Liver (tissue), 9 donors: Measurements from ENCODE around the gene PLEKHA6. TPM values are rescaled to one million over a fixed set of nuclear protein-coding genes. Genes with fewer than 3 reads are reported as not detected.

Source experiments
- DNase-seq: peaks from one replicate; pipeline ENCODE4 v3.0.0-alpha.2; 2017; ENCODE audit warnings: low spot score
- H3K27ac ChIP-seq, 2 donors: one replicate each; pipeline ENCODE4 v1.7.0; 2013; ENCODE audit warnings: inconsistent platforms in 2 of 2, low read length in 2 of 2, control low read depth in 1 of 2, low read depth in 1 of 2, mild to moderate bottlenecking in 1 of 2
- H3K27me3 ChIP-seq, 4 donors: one replicate each; pipeline versions ENCODE4 v1.6.1 to v1.7.0; 2013; ENCODE audit warnings: low read length in 3 of 4, inconsistent platforms in 1 of 4, mild to moderate bottlenecking in 1 of 4, moderate library complexity in 1 of 4; ENCODE audit not compliant: control insufficient read depth in 4 of 4, insufficient read depth in 4 of 4
- H3K36me3 ChIP-seq, 4 donors: one replicate each; pipeline versions ENCODE4 v1.6.1 to v1.7.0; 2013; ENCODE audit warnings: low read length in 3 of 4, mild to moderate bottlenecking in 3 of 4, low read depth in 1 of 4, moderate library complexity in 1 of 4; ENCODE audit not compliant: control insufficient read depth in 4 of 4, insufficient read depth in 3 of 4
- H3K4me1 ChIP-seq, 4 donors: one replicate each; pipeline versions ENCODE4 v1.6.1 to v1.7.0; 2013; ENCODE audit warnings: low read length in 3 of 4, mild to moderate bottlenecking in 3 of 4, moderate library complexity in 1 of 4; ENCODE audit not compliant: control insufficient read depth in 4 of 4, insufficient read depth in 4 of 4
- H3K4me3 ChIP-seq, 3 donors: one replicate each; pipeline versions ENCODE4 v1.6.1 to v1.7.0; 2013; ENCODE audit warnings: low read length in 3 of 3, control low read depth in 1 of 3, low read depth in 1 of 3, mild to moderate bottlenecking in 1 of 3
- H3K9ac ChIP-seq, 2 donors: one replicate each; pipeline ENCODE4 v1.7.0; 2013; ENCODE audit warnings: low read length in 2 of 2, mild to moderate bottlenecking in 2 of 2, moderate library complexity in 2 of 2, control low read depth in 1 of 2, low read depth in 1 of 2
- H3K9me3 ChIP-seq, 4 donors: one replicate each; pipeline versions ENCODE4 v1.6.1 to v1.7.0; 2013; ENCODE audit warnings: low read length in 3 of 4; ENCODE audit not compliant: control insufficient read depth in 4 of 4
- EGR1 ChIP-seq, 2 donors: IDR thresholded peaks; 2 replicates each; pipeline ENCODE4 v1.6.1; 2016 to 2018; ENCODE audit warnings: antibody characterized with exemption in 2 of 2, low read depth in 2 of 2
- FOXA1 ChIP-seq: IDR thresholded peaks from 2 replicates; pipeline ENCODE4 v1.6.1; 2016; ENCODE audit warnings: antibody characterized with exemption
- FOXA2 ChIP-seq: IDR thresholded peaks from 2 replicates; pipeline ENCODE4 v1.6.1; 2016; ENCODE audit warnings: antibody characterized with exemption
- HNF4A ChIP-seq, 2 donors: conservative IDR thresholded peaks; 2 replicates each; pipeline ENCODE4 v1.6.1; 2016; ENCODE audit warnings: antibody characterized with exemption in 2 of 2, mild to moderate bottlenecking in 2 of 2
- JUND ChIP-seq, 2 donors: IDR thresholded peaks; 2 replicates each; pipeline ENCODE4 v1.6.1; 2016; ENCODE audit warnings: antibody characterized with exemption in 2 of 2
- NR2F2 ChIP-seq: IDR thresholded peaks from 2 replicates; pipeline ENCODE4 v1.6.1; 2016; ENCODE audit warnings: antibody characterized with exemption
- RXRA ChIP-seq, 2 donors: IDR thresholded peaks; 2 replicates each; pipeline ENCODE4 v1.6.1; 2017 to 2018; ENCODE audit warnings: antibody characterized with exemption in 2 of 2, mild to moderate bottlenecking in 1 of 2
- SP1 ChIP-seq: IDR thresholded peaks from 2 replicates; pipeline ENCODE4 v1.6.1; 2018; ENCODE audit warnings: antibody characterized with exemption, mild to moderate bottlenecking
- YY1 ChIP-seq: IDR thresholded peaks from 2 replicates; pipeline ENCODE4 v1.6.1; 2016; ENCODE audit warnings: antibody characterized with exemption, mild to moderate bottlenecking
- WGBS: extraction: QIAGEN DNeasy Blood & Tissue Kit; methylation state at CpG from one replicate; pipeline ENCODE4 v1.1.7; 2013; 5-methylcytosine and 5-hydroxymethylcytosine counted together
- polyA plus RNA-seq, 2 donors: library from polyadenylated mRNA; stranded (reverse) in 1 of 2; unstranded in 1 of 2; fragments of 200-250 nt in 1 of 2; fragments of >200 nt in 1 of 2; fragmentation: Nextera tagmentation in 1 of 2; extraction: Ambion mirVana in 1 of 2; gene quantifications; one replicate each; pipeline versions ENCODE4 v1.2.1 to v1.2.3, GENCODE V29; 2013 to 2015
- total RNA-seq, 2 donors: library from RNA; depleted of rRNA; stranded (reverse); fragments of >200 nt; gene quantifications; one replicate each; pipeline ENCODE4 v1.2.3, GENCODE V29; 2014
- TF ChIP-seq, protein P1 (sequence below): IDR thresholded peaks from 2 replicates; pipeline ENCODE4 v1.6.1; 2016; ENCODE audit warnings: antibody characterized with exemption
- TF ChIP-seq, protein P2 (sequence below): IDR thresholded peaks from 2 replicates; pipeline ENCODE4 v1.6.1; 2016; ENCODE audit warnings: antibody characterized with exemption, mild to moderate bottlenecking
- TF ChIP-seq, protein P3 (sequence below): IDR thresholded peaks from 2 replicates; pipeline ENCODE4 v1.6.1; 2016; ENCODE audit warnings: antibody characterized with exemption
- donor health status: healthy.
- donor health status: healthy.
- donor health status: healthy.
- donor health status: healthy.
- donor health status: healthy.

PLEKHA6 gene
- total and polyA plus RNA-seq, 4 donors, result 5.3 to 12.8 (median 7.6) TPM

DNA sequence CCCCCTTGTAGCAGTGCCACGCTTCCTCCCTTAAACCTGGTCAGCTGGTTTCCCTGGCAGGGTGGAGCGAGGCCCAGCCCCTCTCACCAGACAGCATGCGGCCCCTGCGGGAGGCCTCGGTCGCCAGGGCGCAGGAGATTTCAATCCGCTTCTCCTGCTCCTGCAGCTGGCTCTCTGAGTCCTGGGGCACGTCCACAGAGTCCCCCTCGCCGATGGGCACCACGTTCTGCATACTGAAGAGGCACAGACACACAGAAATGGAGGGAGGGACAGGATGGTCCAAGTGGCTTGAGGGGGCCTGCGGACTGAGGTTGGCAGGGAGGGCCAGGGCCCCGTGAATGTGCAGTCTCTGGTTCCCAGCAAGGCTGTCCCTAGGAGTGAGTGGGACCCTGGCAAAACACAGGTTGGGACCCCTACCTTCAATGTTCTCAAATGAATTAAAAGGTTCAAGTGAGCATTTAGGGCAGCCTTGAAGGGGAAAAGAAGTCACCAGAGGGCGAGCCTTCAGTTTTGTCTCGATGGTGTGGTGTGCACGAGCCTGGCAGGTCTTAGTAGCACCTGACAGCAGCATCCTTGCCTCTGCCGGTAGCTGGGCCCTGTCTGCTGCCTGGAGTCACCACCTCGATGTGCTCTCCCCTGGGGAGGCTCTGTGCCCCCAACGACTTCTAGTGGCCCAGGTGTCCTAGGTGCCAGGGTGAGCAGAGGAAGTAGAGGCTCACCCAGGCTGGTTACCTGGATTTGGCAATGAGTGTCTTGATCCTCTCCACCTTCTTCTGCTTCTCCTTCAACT, 131.5 kb downstream of the PLEKHA6 start:
- no peak overlapping the region for H3K4me3 ChIP-seq
- peaks cover 3 to 37% (median 26%) of the 10 kb centered on the region in 4 donors for H3K36me3 ChIP-seq
- H3K27me3 ChIP-seq, result no peaks in the 10 kb centered on the region
- H3K4me1 ChIP-seq, result peaks cover 4 to 31% (median 20%) of the 10 kb centered on the region in 4 donors
- H3K9ac ChIP-seq, result no peak overlapping the region
- H3K27ac ChIP-seq, result peak overlapping the region; percentile 36 to 85
- no peak for DNase-seq
- no peaks in the 10 kb centered on the region for H3K9me3 ChIP-seq
- 90% methylated on average over 20 of the region's 20 CpGs for WGBS
- TF ChIP-seq SP1 (no peak), EGR1 (IDR thresholded peaks at IDR 0.05; ENCODE audit: low read depth in 2 of 2) (no peak), FOXA1 (no peak), HNF4A (conservative IDR thresholded peaks at IDR 0.05) (no peak), RXRA (IDR thresholded peaks at IDR 0.05) (no peak), JUND (IDR thresholded peaks at IDR 0.05) (no peak), NR2F2 (no peak), YY1 (no peak)
- TF ChIP-seq, protein P1, sequence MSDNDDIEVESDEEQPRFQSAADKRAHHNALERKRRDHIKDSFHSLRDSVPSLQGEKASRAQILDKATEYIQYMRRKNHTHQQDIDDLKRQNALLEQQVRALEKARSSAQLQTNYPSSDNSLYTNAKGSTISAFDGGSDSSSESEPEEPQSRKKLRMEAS, result no peak
- TF ChIP-seq, protein P2, sequence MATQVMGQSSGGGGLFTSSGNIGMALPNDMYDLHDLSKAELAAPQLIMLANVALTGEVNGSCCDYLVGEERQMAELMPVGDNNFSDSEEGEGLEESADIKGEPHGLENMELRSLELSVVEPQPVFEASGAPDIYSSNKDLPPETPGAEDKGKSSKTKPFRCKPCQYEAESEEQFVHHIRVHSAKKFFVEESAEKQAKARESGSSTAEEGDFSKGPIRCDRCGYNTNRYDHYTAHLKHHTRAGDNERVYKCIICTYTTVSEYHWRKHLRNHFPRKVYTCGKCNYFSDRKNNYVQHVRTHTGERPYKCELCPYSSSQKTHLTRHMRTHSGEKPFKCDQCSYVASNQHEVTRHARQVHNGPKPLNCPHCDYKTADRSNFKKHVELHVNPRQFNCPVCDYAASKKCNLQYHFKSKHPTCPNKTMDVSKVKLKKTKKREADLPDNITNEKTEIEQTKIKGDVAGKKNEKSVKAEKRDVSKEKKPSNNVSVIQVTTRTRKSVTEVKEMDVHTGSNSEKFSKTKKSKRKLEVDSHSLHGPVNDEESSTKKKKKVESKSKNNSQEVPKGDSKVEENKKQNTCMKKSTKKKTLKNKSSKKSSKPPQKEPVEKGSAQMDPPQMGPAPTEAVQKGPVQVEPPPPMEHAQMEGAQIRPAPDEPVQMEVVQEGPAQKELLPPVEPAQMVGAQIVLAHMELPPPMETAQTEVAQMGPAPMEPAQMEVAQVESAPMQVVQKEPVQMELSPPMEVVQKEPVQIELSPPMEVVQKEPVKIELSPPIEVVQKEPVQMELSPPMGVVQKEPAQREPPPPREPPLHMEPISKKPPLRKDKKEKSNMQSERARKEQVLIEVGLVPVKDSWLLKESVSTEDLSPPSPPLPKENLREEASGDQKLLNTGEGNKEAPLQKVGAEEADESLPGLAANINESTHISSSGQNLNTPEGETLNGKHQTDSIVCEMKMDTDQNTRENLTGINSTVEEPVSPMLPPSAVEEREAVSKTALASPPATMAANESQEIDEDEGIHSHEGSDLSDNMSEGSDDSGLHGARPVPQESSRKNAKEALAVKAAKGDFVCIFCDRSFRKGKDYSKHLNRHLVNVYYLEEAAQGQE, result no peak
- TF ChIP-seq, protein P3, sequence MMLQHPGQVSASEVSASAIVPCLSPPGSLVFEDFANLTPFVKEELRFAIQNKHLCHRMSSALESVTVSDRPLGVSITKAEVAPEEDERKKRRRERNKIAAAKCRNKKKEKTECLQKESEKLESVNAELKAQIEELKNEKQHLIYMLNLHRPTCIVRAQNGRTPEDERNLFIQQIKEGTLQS, result no peak

DNA sequence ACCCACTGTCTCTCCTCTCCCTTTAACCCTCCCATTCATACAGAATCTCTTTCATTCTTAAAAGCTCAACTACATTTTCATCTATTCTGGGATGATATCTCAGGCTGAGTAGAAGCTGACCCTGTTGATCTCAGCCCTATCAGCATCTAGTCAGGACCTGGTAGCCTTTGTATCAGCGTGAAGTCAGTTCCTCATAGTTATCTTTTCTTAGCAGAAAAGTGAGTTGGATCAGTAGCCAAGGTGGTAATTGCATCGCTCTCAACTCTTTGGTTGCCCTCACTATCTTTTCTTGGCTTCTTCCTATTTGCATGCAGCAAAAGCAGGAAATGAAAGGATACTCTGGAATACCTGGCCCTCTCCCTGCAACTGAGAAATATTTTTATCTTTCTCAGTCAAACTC, 132.4 kb downstream of the PLEKHA6 start:
- Histone ChIP-seq H3K9me3 (no peaks in the 10 kb centered on the region), H3K27me3 (no peaks in the 10 kb centered on the region), H3K27ac (peak overlapping the region; percentile 85 to 87), H3K9ac (no peak overlapping the region), H3K4me1 (peaks cover 4 to 31% (median 21%) of the 10 kb centered on the region in 4 donors), H3K4me3 (no peak overlapping the region), H3K36me3 (peaks cover 3 to 30% (median 24%) of the 10 kb centered on the region in 4 donors)
- TF ChIP-seq FOXA2, result no peak
- TF ChIP-seq SP1, result no peak
- WGBS, result 93% methylated on average over 2 of the region's 2 CpGs
- DNase-seq, result no peak
